ENCODE data around the gene PGM5.
"Not testable (repeated sequence)": the region's sequence is repeated elsewhere in the genome, so short reads cannot be mapped to it uniquely, and the experiment has no call there.

DNA sequence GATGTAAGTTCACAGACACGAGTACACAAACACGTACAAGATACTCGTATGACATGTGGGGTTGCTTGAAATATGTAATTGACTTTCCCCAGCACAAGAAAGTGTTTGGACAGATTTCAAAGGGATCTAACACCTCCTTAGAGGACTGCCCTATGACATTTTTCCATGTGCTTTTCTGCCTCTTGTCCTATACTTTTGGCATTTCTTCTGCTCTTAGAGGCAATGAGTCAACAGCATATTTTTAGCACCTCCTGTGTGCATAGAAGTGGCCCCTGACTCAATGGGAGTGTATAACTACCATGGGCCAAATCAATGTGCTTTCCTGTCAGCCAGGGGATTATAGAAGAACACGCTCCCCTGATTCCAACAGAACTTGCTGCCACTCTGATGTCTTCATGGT is 4.7 kb upstream of the PGM5 start:
- TF ChIP-seq CREB1 (IDR thresholded peaks at IDR 0.05); POLR2A (IDR thresholded peaks at IDR 0.05; ENCODE audit: control extremely low read depth in 1 of 2, low read depth in 2 of 2, low read length in 2 of 2); YY1 (IDR thresholded peaks at IDR 0.05; ENCODE audit: low read depth, low read length); CHD2 (IDR thresholded peaks at IDR 0.05; ENCODE audit: low read length); EZH2 (IDR thresholded peaks at IDR 0.05; ENCODE audit: low read depth, low read length, severe bottlenecking): not testable (repeated sequence)
- TF ChIP-seq, protein P1, sequence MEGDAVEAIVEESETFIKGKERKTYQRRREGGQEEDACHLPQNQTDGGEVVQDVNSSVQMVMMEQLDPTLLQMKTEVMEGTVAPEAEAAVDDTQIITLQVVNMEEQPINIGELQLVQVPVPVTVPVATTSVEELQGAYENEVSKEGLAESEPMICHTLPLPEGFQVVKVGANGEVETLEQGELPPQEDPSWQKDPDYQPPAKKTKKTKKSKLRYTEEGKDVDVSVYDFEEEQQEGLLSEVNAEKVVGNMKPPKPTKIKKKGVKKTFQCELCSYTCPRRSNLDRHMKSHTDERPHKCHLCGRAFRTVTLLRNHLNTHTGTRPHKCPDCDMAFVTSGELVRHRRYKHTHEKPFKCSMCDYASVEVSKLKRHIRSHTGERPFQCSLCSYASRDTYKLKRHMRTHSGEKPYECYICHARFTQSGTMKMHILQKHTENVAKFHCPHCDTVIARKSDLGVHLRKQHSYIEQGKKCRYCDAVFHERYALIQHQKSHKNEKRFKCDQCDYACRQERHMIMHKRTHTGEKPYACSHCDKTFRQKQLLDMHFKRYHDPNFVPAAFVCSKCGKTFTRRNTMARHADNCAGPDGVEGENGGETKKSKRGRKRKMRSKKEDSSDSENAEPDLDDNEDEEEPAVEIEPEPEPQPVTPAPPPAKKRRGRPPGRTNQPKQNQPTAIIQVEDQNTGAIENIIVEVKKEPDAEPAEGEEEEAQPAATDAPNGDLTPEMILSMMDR (IDR thresholded peaks at IDR 0.05; ENCODE audit: control extremely low read depth in 1 of 3, insufficient read depth in 1 of 3, low read depth in 1 of 3, low read length in 3 of 3), result not testable (repeated sequence)
- TF ChIP-seq, protein P2, sequence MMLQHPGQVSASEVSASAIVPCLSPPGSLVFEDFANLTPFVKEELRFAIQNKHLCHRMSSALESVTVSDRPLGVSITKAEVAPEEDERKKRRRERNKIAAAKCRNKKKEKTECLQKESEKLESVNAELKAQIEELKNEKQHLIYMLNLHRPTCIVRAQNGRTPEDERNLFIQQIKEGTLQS (IDR thresholded peaks at IDR 0.05; ENCODE audit: insufficient read depth, low read depth, low read length), result not testable (repeated sequence)
